Stimulated activated naive B cell treated with anti-CD40 and anti-IgM and Interleukin-4, amounts not matched to agents 10 μg/mL and 1 μg/mL and 100 μg/mL, for 72 hours (primary cell): ENCODE measurements around the gene SHROOM3.
A peak's percentile ranks its signal among the peaks of the same experiment; 100 is the strongest.

Experiments
- ATAC-seq, 2 donors: fragments of 150-1000 bp; cut with Tn5 transposase; replicated peaks; 2 replicates each; pipeline ENCODE4 v1.10.0; 2021; ENCODE audit warnings: moderate library complexity in 1 of 2
- DNase-seq: peaks from one replicate; pipeline ENCODE4 v3.0.0; 2021
- H3K27ac Mint-ChIP-seq: one replicate; pipeline ENCODE4 v1.8.0; 2022; ENCODE audit warnings: mild to moderate bottlenecking, mixed read lengths
- H3K27me3 Mint-ChIP-seq, 2 donors: one replicate each; pipeline ENCODE4 v1.8.0; 2022; ENCODE audit warnings: mixed read lengths in 2 of 2
- H3K36me3 Mint-ChIP-seq, 2 donors: one replicate each; pipeline ENCODE4 v1.8.0; 2022; ENCODE audit warnings: mixed read lengths in 2 of 2, mild to moderate bottlenecking in 1 of 2
- H3K4me1 Mint-ChIP-seq, 2 donors: one replicate each; pipeline ENCODE4 v1.8.0; 2022; ENCODE audit warnings: mixed read lengths in 2 of 2, mild to moderate bottlenecking in 1 of 2
- H3K4me3 Mint-ChIP-seq, 2 donors: one replicate each; pipeline ENCODE4 v1.8.0; 2022; ENCODE audit warnings: mild to moderate bottlenecking in 2 of 2, mixed read lengths in 2 of 2, moderate library complexity in 1 of 2
- H3K9me3 Mint-ChIP-seq, 2 donors: one replicate each; pipeline ENCODE4 v1.8.0; 2022; ENCODE audit warnings: mixed read lengths in 2 of 2, mild to moderate bottlenecking in 1 of 2

Gene SHROOM3

GRCh38 chr4:76584241-76585152 lies 149.5 kb downstream of the SHROOM3 start:
- Mint-ChIP-seq H3K27me3 (peaks cover 31 to 49% of the 10 kb centered on the region in 2 donors), H3K4me3 (no peak overlapping the region), H3K27ac (no peak overlapping the region), H3K9me3 (no peaks in the 10 kb centered on the region), H3K4me1 (peaks cover 7 to 15% of the 10 kb centered on the region in 2 donors), H3K36me3 (no peaks in the 10 kb centered on the region)
- DNase-seq = no peak
- no peak for ATAC-seq

GRCh38 chr4:76585272-76585671 lies 150.2 kb downstream of the SHROOM3 start:
- H3K36me3 Mint-ChIP-seq = no peaks in the 10 kb centered on the region
- no peak for DNase-seq
- peaks cover 7 to 15% of the 10 kb centered on the region in 2 donors for H3K4me1 Mint-ChIP-seq
- ATAC-seq = no peak
- H3K9me3 Mint-ChIP-seq = no peaks in the 10 kb centered on the region
- H3K27ac Mint-ChIP-seq = no peak overlapping the region
- peaks cover 23 to 43% of the 10 kb centered on the region in 2 donors for H3K27me3 Mint-ChIP-seq
- peak overlapping the region in 1 of 2 donors; percentile 85 for H3K4me3 Mint-ChIP-seq

DNA sequence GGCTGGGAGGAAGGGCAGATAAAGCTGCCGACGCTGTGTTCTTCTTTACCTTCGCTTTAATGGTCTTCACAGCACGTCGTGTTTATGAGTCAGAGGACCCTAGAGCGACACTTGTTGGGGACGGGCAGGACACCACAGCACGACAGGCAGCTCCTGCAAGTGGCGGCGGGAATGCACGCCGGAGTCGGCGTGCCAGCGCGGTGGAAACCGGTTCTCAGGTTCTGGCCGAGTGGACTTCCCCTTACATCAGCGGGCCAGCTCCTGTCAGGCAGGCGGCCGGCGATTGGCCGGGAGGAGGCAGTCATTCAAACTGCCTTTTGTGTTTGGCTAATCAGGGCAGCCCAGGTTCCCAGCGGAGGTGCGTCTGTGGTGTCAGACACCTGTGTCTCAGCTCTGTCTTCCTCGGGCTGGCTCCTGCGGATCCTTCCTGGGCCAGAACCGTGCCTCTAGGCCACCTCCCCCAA lies 150.9 kb downstream of the SHROOM3 start:
- Mint-ChIP-seq H3K27me3 (peaks cover 23 to 43% of the 10 kb centered on the region in 2 donors), H3K36me3 (no peaks in the 10 kb centered on the region), H3K9me3 (no peaks in the 10 kb centered on the region), H3K4me1 (peaks cover 7 to 15% of the 10 kb centered on the region in 2 donors), H3K4me3 (peak overlapping the region; percentile 82 to 85), H3K27ac (peak overlapping the region; percentile 89)
- DNase-seq = peak; percentile 51
- ATAC-seq = peak; percentile 94 to 96

DNA sequence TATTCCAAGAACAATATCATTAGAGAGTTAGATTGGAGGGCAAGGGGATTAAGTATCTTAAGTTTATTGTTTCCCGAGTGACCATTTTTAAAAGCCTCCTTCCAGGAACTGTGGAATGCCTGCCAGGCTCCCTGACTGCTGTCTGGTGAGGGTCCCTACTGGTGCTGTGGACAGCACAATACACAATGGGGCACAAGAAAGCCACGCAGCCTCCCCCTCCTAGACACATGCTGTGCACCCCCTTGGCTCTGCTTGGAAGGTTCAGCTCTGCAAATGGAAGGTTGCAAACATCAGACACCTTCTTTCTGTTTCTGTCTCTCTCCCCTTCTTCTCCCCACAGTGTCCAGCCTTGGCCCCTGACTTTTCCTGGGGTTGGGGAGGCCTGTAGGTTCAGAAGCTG lies 153.2 kb downstream of the SHROOM3 start:
- no peaks in the 10 kb centered on the region for H3K9me3 Mint-ChIP-seq
- no peak overlapping the region for H3K27ac Mint-ChIP-seq
- no peak overlapping the region for H3K4me3 Mint-ChIP-seq
- H3K27me3 Mint-ChIP-seq = peaks cover 19 to 36% of the 10 kb centered on the region in 2 donors
- H3K4me1 Mint-ChIP-seq = peaks cover 7 to 15% of the 10 kb centered on the region in 2 donors
- DNase-seq = no peak
- ATAC-seq = no peak
- no peaks in the 10 kb centered on the region for H3K36me3 Mint-ChIP-seq

DNA sequence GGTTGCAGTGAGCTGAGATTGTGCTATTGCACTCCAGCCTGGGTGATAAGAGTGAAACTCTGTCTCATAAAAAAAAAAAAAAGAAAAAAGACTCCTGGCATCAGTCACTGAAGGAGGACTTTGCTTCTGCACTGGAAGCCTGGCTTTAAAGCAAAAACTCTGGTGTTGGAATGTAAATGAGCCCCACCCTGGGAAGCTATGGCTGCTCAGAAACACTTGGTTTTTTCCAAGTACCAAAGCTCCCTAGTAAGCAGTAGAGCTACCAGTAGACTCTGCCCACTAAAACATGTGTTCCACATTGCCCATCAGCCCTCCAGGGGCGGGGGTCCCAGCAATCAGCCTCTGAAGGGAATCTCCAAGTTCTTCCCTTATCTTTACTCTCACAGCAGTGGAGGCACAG lies 154.4 kb downstream of the SHROOM3 start:
- no peak for ATAC-seq
- H3K4me3 Mint-ChIP-seq = no peak overlapping the region
- no peaks in the 10 kb centered on the region for H3K9me3 Mint-ChIP-seq
- peaks cover 7 to 15% of the 10 kb centered on the region in 2 donors for H3K4me1 Mint-ChIP-seq
- DNase-seq = no peak
- no peak overlapping the region for H3K27ac Mint-ChIP-seq
- H3K27me3 Mint-ChIP-seq = peaks cover 16 to 29% of the 10 kb centered on the region in 2 donors
- no peaks in the 10 kb centered on the region for H3K36me3 Mint-ChIP-seq

- H3K27me3 Mint-ChIP-seq = peaks cover 12 to 22% of the 10 kb centered on the region in 2 donors
- ATAC-seq = no peak
- no peak overlapping the region for H3K27ac Mint-ChIP-seq
- no peaks in the 10 kb centered on the region for H3K9me3 Mint-ChIP-seq
- peaks cover 7 to 13% of the 10 kb centered on the region in 2 donors for H3K4me1 Mint-ChIP-seq
- H3K4me3 Mint-ChIP-seq = no peak overlapping the region
- H3K36me3 Mint-ChIP-seq = no peaks in the 10 kb centered on the region
- DNase-seq = no peak
Observed at GRCh38 chr4:76589872-76590797, 155.1 kb downstream of the SHROOM3 start.

- Mint-ChIP-seq H3K4me1 (peaks cover 4 to 6% of the 10 kb centered on the region in 2 donors), H3K4me3 (no peak overlapping the region), H3K36me3 (no peaks in the 10 kb centered on the region), H3K27me3 (peaks cover 10 to 15% of the 10 kb centered on the region in 2 donors), H3K9me3 (no peaks in the 10 kb centered on the region), H3K27ac (no peak overlapping the region)
- ATAC-seq = no peak
- no peak for DNase-seq
Observed at GRCh38 chr4:76590798-76591281, 155.8 kb downstream of the SHROOM3 start.

DNA sequence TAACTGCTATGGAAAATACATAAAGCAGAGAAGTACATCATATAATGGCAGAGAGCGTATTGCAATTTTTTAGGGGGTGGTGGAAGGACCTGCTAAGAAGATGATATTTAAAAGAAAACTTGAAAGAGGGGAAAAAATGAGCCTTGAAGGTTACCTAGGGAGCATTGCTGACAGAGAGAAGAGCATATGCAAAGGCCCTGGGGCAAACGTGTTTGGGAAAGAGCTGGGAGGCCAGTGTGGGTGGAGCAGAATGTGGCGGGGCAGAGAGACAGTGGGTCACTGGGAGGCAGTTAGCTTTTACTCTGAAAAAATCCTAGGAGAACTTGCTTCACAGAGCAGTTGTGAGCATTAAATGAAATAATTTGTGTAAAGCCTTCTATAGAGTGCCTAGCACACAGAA lies 157.0 kb downstream of the SHROOM3 start:
- H3K27me3 Mint-ChIP-seq = peaks cover 3 to 7% of the 10 kb centered on the region in 2 donors
- H3K9me3 Mint-ChIP-seq = no peaks in the 10 kb centered on the region
- H3K36me3 Mint-ChIP-seq = no peaks in the 10 kb centered on the region
- ATAC-seq = no peak
- H3K27ac Mint-ChIP-seq = no peak overlapping the region
- H3K4me3 Mint-ChIP-seq = no peak overlapping the region
- H3K4me1 Mint-ChIP-seq = no peaks in the 10 kb centered on the region
- DNase-seq = no peak

DNA sequence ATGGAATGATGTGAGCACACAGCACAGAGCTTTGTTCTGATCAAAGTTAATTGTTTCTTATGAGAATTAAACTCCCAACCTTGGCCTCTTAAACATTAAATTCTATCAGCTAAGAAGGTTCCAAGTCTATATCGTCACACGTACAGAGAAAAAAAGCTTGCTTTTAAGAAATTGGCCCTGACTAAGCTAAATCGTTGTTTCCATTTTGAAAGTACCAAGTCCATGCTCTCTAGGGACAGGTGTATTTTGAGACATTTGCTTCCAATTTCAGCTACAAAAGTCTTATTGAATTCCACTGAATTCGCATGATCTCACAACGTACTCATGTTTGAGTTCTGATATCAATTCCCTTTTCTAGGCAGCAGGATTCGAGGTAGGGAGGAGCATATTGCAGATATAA lies 157.4 kb downstream of the SHROOM3 start:
- no peaks in the 10 kb centered on the region for H3K9me3 Mint-ChIP-seq
- H3K27ac Mint-ChIP-seq = no peak overlapping the region
- H3K27me3 Mint-ChIP-seq = peaks cover 0 to 5% of the 10 kb centered on the region in 2 donors
- no peak overlapping the region for H3K4me3 Mint-ChIP-seq
- H3K4me1 Mint-ChIP-seq = no peaks in the 10 kb centered on the region
- DNase-seq (no peak), ATAC-seq (no peak)
- H3K36me3 Mint-ChIP-seq = no peaks in the 10 kb centered on the region

DNA sequence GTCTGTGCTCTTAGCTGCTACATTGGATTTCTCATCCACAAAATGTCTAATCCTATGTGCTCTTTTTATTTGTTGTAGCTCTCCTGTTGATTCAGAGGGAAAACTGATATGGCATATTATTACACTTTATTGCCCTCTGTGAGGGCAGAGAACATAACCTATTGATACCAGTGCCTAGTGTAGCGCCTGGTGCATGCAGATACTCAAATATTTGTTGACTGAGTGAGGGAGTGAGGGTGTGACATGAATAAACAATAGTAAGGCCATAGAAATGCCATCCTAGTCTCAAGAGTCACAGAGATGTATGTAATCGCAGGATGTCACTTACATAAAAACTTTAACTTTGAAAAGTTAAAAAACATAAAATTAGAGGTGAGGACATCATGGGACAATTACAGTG lies 159.1 kb downstream of the SHROOM3 start:
- Mint-ChIP-seq H3K4me3 (no peak overlapping the region), H3K36me3 (no peaks in the 10 kb centered on the region), H3K9me3 (no peaks in the 10 kb centered on the region), H3K4me1 (no peaks in the 10 kb centered on the region), H3K27ac (no peak overlapping the region), H3K27me3 (peaks cover 0 to 11% of the 10 kb centered on the region in 2 donors)
- DNase-seq (no peak), ATAC-seq (no peak)

DNA sequence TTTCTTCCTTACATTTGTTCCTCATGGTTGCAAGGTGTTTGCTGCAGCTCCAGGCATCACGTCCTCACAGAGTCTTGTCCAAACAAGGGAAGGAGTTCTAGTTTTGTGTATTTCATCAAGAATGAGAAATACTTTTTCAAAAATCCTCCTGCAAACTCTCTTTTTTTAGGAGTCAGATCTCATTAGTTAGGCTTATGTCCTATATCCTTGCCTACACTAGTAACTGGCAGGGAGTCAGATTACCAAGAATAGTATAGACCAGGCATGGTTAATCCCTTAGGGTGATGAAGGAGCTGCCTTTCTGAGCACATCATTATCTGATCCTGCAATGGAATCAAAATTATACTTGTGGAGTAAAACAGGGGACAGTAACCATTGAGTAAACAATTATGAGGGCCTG lies 160.4 kb downstream of the SHROOM3 start:
- no peaks in the 10 kb centered on the region for H3K4me1 Mint-ChIP-seq
- peaks cover 0 to 11% of the 10 kb centered on the region in 2 donors for H3K27me3 Mint-ChIP-seq
- no peak overlapping the region for H3K27ac Mint-ChIP-seq
- ATAC-seq (no peak), DNase-seq (no peak)
- H3K4me3 Mint-ChIP-seq = no peak overlapping the region
- H3K36me3 Mint-ChIP-seq = no peaks in the 10 kb centered on the region
- no peaks in the 10 kb centered on the region for H3K9me3 Mint-ChIP-seq

GRCh38 chr4:76596713-76597112 lies 161.7 kb downstream of the SHROOM3 start:
- H3K27me3 Mint-ChIP-seq = peaks cover 0 to 9% of the 10 kb centered on the region in 2 donors
- H3K36me3 Mint-ChIP-seq = no peaks in the 10 kb centered on the region
- no peaks in the 10 kb centered on the region for H3K9me3 Mint-ChIP-seq
- H3K4me1 Mint-ChIP-seq = no peaks in the 10 kb centered on the region
- no peak overlapping the region for H3K4me3 Mint-ChIP-seq
- ATAC-seq (no peak), DNase-seq (no peak)
- no peak overlapping the region for H3K27ac Mint-ChIP-seq

GRCh38 chr4:76597423-76597979 lies 162.5 kb downstream of the SHROOM3 start:
- H3K4me1 Mint-ChIP-seq = no peaks in the 10 kb centered on the region
- peaks cover 0 to 6% of the 10 kb centered on the region in 2 donors for H3K27me3 Mint-ChIP-seq
- no peak for DNase-seq
- no peaks in the 10 kb centered on the region for H3K36me3 Mint-ChIP-seq
- H3K4me3 Mint-ChIP-seq = no peak overlapping the region
- no peak overlapping the region for H3K27ac Mint-ChIP-seq
- H3K9me3 Mint-ChIP-seq = no peaks in the 10 kb centered on the region
- ATAC-seq = no peak

DNA sequence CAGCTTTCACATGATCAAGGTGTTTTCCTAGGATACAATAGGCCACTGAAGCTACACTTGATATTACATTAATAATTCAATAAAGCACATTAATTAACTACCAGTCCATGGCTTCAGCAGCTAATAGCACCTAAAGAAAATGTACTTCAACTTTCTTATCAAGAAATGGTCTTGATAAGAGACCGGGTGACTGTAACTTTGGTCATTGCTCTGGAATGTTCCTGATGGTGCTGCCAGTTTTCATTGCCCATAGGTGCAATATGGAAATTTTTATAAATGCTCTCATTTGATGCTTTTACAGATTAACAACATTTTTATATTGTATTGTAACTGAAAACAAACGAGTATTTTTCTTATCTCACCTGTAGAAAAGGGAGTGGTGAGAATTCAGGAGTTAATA lies 165.4 kb downstream of the SHROOM3 start:
- no peaks in the 10 kb centered on the region for H3K9me3 Mint-ChIP-seq
- no peak overlapping the region for H3K4me3 Mint-ChIP-seq
- DNase-seq (no peak), ATAC-seq (no peak)
- no peaks in the 10 kb centered on the region for H3K36me3 Mint-ChIP-seq
- H3K4me1 Mint-ChIP-seq = no peaks in the 10 kb centered on the region
- no peak overlapping the region for H3K27ac Mint-ChIP-seq
- peaks cover 0 to 6% of the 10 kb centered on the region in 2 donors for H3K27me3 Mint-ChIP-seq
